ENCODE results near the gene HSD3B1. TPM values are rescaled to one million over a fixed set of nuclear protein-coding genes. Genes with fewer than 3 reads are reported as not detected.

Gene HSD3B1
- polyA plus RNA-seq, 3 donors, result not detected

- peaks cover 4 to 24% (median 13%) of the 10 kb centered on the region in 7 donors for H3K9me3 Mint-ChIP-seq
Measured at GRCh38 chr1:119531606-119532323, 24.8 kb downstream of the HSD3B1 start.

GRCh38 chr1:119532324-119532910, 25.4 kb downstream of the HSD3B1 start:
- Histone ChIP-seq H3K9ac (ENCODE audit: insufficient read depth, low read length, poor library complexity, severe bottlenecking) (no peak overlapping the region), H3K79me2 (ENCODE audit: insufficient read depth, low read length) (no peaks in the 10 kb centered on the region), H3K27ac (ENCODE audit: low read depth in 1 of 2, low read length in 2 of 2) (no peak overlapping the region), H2AFZ (ENCODE audit: insufficient read depth, low read depth, low read length, poor library complexity, severe bottlenecking) (no peak overlapping the region), H3K9me3 (replicated peaks in 1 of 2; ENCODE audit: control insufficient read depth in 1 of 2, insufficient read depth in 1 of 2, low read length in 2 of 2) (peaks cover 10 to 14% of the 10 kb centered on the region in 2 donors), H3K4me2 (replicated peaks; ENCODE audit: extremely low read depth, low read length, poor library complexity, severe bottlenecking) (no peak overlapping the region), H3K36me3 (replicated peaks in 1 of 2; ENCODE audit: control insufficient read depth in 1 of 2, insufficient read depth in 2 of 2, low read length in 2 of 2) (no peaks in the 10 kb centered on the region), H3K4me3 (replicated peaks in 1 of 3; ENCODE audit: low read depth in 2 of 3, low read length in 3 of 3) (no peak overlapping the region), H3K27me3 (ENCODE audit: control insufficient read depth in 2 of 2, insufficient read depth in 2 of 2, low read length in 2 of 2) (no peaks in the 10 kb centered on the region), H4K20me1 (ENCODE audit: insufficient read depth, low read length) (no peaks in the 10 kb centered on the region), H3K4me1 (ENCODE audit: control insufficient read depth in 1 of 2, insufficient read depth in 2 of 2, low read length in 2 of 2) (no peaks in the 10 kb centered on the region)
- H3K4me1 Mint-ChIP-seq, result no peaks in the 10 kb centered on the region
- peaks cover 5% of the 10 kb centered on the region in 3 donors for H3K27me3 Mint-ChIP-seq (ENCODE audit: low read depth in 3 of 3)
- H3K4me3 Mint-ChIP-seq, result no peak overlapping the region
- intact Hi-C loops (cut with micrococcal nuclease), result no loop called here
- TF ChIP-seq CTCF (IDR thresholded peaks at IDR 0.05), result no peak
- no peak for DNase-seq
- peaks cover 3 to 18% (median 12%) of the 10 kb centered on the region in 7 donors for H3K9me3 Mint-ChIP-seq
- 90% methylated on average over 5 of the region's 5 CpGs for WGBS (ENCODE audit: insufficient coverage)
- H3K36me3 Mint-ChIP-seq, result no peaks in the 10 kb centered on the region
- H3K27ac Mint-ChIP-seq, result no peak overlapping the region

More at GRCh38 chr1:119531606-119532323, 24.8 kb downstream of the HSD3B1 start:
- TF ChIP-seq CTCF (IDR thresholded peaks at IDR 0.05), result no peak
- no peaks in the 10 kb centered on the region for H3K79me2 ChIP-seq (ENCODE audit: insufficient read depth, low read length)
- no peak overlapping the region for H3K9ac ChIP-seq (ENCODE audit: insufficient read depth, low read length, poor library complexity, severe bottlenecking)
- no peak overlapping the region for H3K4me2 ChIP-seq (replicated peaks; ENCODE audit: extremely low read depth, low read length, poor library complexity, severe bottlenecking)
- H3K4me1 ChIP-seq (ENCODE audit: control insufficient read depth in 1 of 2, insufficient read depth in 2 of 2, low read length in 2 of 2), result no peaks in the 10 kb centered on the region
- WGBS (ENCODE audit: insufficient coverage), result no CpG with 5 or more reads among the region's 2 CpGs
- peaks cover 2 to 7% (median 5%) of the 10 kb centered on the region in 3 donors for H3K27me3 Mint-ChIP-seq (ENCODE audit: low read depth in 3 of 3)
- H3K27me3 ChIP-seq (ENCODE audit: control insufficient read depth in 2 of 2, insufficient read depth in 2 of 2, low read length in 2 of 2), result no peaks in the 10 kb centered on the region
- no peaks in the 10 kb centered on the region for H3K36me3 ChIP-seq (replicated peaks in 1 of 2; ENCODE audit: control insufficient read depth in 1 of 2, insufficient read depth in 2 of 2, low read length in 2 of 2)
- no peak overlapping the region for H3K27ac ChIP-seq (ENCODE audit: low read depth in 1 of 2, low read length in 2 of 2)
- no peaks in the 10 kb centered on the region for H3K36me3 Mint-ChIP-seq
- DNase-seq, result no peak
- H3K9me3 ChIP-seq (replicated peaks in 1 of 2; ENCODE audit: control insufficient read depth in 1 of 2, insufficient read depth in 1 of 2, low read length in 2 of 2), result peaks cover 10 to 17% of the 10 kb centered on the region in 2 donors
- no peak overlapping the region for H2AFZ ChIP-seq (ENCODE audit: insufficient read depth, low read depth, low read length, poor library complexity, severe bottlenecking)
- H4K20me1 ChIP-seq (ENCODE audit: insufficient read depth, low read length), result no peaks in the 10 kb centered on the region
- intact Hi-C loops (cut with micrococcal nuclease), result no loop called here
- H3K4me3 Mint-ChIP-seq, result no peak overlapping the region
- H3K4me1 Mint-ChIP-seq, result no peaks in the 10 kb centered on the region
- no peak overlapping the region for H3K27ac Mint-ChIP-seq
- no peak overlapping the region for H3K4me3 ChIP-seq (replicated peaks in 1 of 3; ENCODE audit: low read depth in 2 of 3, low read length in 3 of 3)
